Endodermal cell (in vitro differentiated cells): Measurements from ENCODE around the gene OTOGL. TPM values are rescaled to one million over a fixed set of nuclear protein-coding genes. Genes with fewer than 3 reads are reported as not detected.

ENCODE experiments used
- DNase-seq: peaks from one replicate; pipeline ENCODE4 v3.0.0-alpha.2; 2017
- H3K27ac ChIP-seq: 2 replicates; pipeline ENCODE4 v1.5.1; 2013; ENCODE audit warnings: mild to moderate bottlenecking, low read depth, low read length, moderate library complexity
- H3K27me3 ChIP-seq: 2 replicates; pipeline ENCODE4 v1.6.1; 2013; ENCODE audit warnings: mild to moderate bottlenecking, low read length, moderate library complexity; ENCODE audit not compliant: insufficient read depth, control insufficient read depth, poor library complexity, severe bottlenecking
- H3K36me3 ChIP-seq: 2 replicates; pipeline ENCODE4 v1.7.0; 2013; ENCODE audit warnings: mild to moderate bottlenecking, low read length, moderate library complexity; ENCODE audit not compliant: control insufficient read depth, insufficient read depth
- H3K4me1 ChIP-seq: one replicate; pipeline ENCODE4 v1.7.0; 2013; ENCODE audit warnings: low read length; ENCODE audit not compliant: control insufficient read depth, insufficient read depth
- H3K4me3 ChIP-seq: 2 replicates; pipeline ENCODE4 v1.5.1; 2013; ENCODE audit warnings: mild to moderate bottlenecking, low read length, moderate library complexity
- H3K9ac ChIP-seq: 2 replicates; pipeline ENCODE4 v1.6.1; 2013; ENCODE audit warnings: mild to moderate bottlenecking, low read length, moderate library complexity; ENCODE audit not compliant: poor library complexity, severe bottlenecking; ENCODE audit errors: extremely low read depth
- H3K9me3 ChIP-seq: 2 replicates; pipeline ENCODE4 v1.6.1; 2013; ENCODE audit warnings: mild to moderate bottlenecking, low read length, moderate library complexity; ENCODE audit not compliant: control insufficient read depth
- H3K27ac Mint-ChIP-seq: 2 replicates; pipeline ENCODE4 v1.8.0; 2020; ENCODE audit warnings: mixed read lengths
- H3K27me3 Mint-ChIP-seq: 2 replicates; pipeline ENCODE4 v1.8.0; 2021; ENCODE audit warnings: mild to moderate bottlenecking, mixed read lengths; ENCODE audit not compliant: insufficient read depth
- H3K36me3 Mint-ChIP-seq: 2 replicates; pipeline ENCODE4 v1.8.0; 2020; ENCODE audit warnings: low read depth, mixed read lengths
- H3K4me1 Mint-ChIP-seq: 2 replicates; pipeline ENCODE4 v1.8.0; 2020; ENCODE audit warnings: mixed read lengths
- H3K4me3 Mint-ChIP-seq: 2 replicates; pipeline ENCODE4 v1.8.0; 2020; ENCODE audit warnings: mild to moderate bottlenecking, moderate library complexity, mixed read lengths
- H3K9me3 Mint-ChIP-seq: 2 replicates; pipeline ENCODE4 v1.8.0; 2020; ENCODE audit warnings: mild to moderate bottlenecking, mixed read lengths
- CTCF ChIP-seq: fragments of 200-600 bp; sonication (generic); conservative IDR thresholded peaks from 2 replicates; pipeline ENCODE4 v1.5.0; 2021; ENCODE audit warnings: antibody characterized with exemption, mild to moderate bottlenecking
- WGBS, 2 experiments: methylation state at CpG; one replicate each; pipeline versions ENCODE4 v1.1.5 to v1.1.7; 2013; ENCODE audit warnings: missing lambda C conversion rate in 2 of 2, mixed read lengths in 1 of 2; ENCODE audit not compliant: insufficient coverage in 1 of 2, insufficient read length in 1 of 2; 5-methylcytosine and 5-hydroxymethylcytosine counted together
- total RNA-seq, 2 donors: library from RNA; stranded (reverse); fragmentation: NEBNext Ultra II Directional in 1 of 2; extraction: Animal tissue kit (Norgen Biotek cat#: 25700) in 1 of 2; gene quantifications; 2 replicates in 1 of 2; 3 replicates in 1 of 2; pipeline ENCODE4 v1.2.1, GENCODE V29; 2021

OTOGL gene
- total RNA-seq, 2 donors from 2014 or later = 2.4 to 11.4 TPM

GRCh38 chr12:80359703-80360102 is 260.4 kb downstream of the OTOGL start:
- H3K27ac Mint-ChIP-seq = no peak overlapping the region

GRCh38 chr12:80364056-80364455 is 264.7 kb downstream of the OTOGL start:
- no peaks in the 10 kb centered on the region for H3K27me3 Mint-ChIP-seq
- DNase-seq = no peak
- no peak overlapping the region for H3K27ac Mint-ChIP-seq
- Histone ChIP-seq H3K4me3 (no peak overlapping the region), H3K27me3 (no peaks in the 10 kb centered on the region), H3K9me3 (no peaks in the 10 kb centered on the region), H3K36me3 (no peaks in the 10 kb centered on the region), H3K9ac (no peak overlapping the region), H3K27ac (no peak overlapping the region), H3K4me1 (no peaks in the 10 kb centered on the region)
- WGBS, 2 experiments = 82 to 94% methylated on average over 2 of the region's 3 CpGs
- H3K4me3 Mint-ChIP-seq = no peak overlapping the region
- peaks cover 2% of the 10 kb centered on the region for H3K36me3 Mint-ChIP-seq
- no peaks in the 10 kb centered on the region for H3K9me3 Mint-ChIP-seq
- H3K4me1 Mint-ChIP-seq = no peaks in the 10 kb centered on the region
- no peak for TF ChIP-seq CTCF

More at GRCh38 chr12:80359703-80360102, 260.4 kb downstream of the OTOGL start:
- no peaks in the 10 kb centered on the region for H3K4me1 Mint-ChIP-seq
- no peaks in the 10 kb centered on the region for H3K9me3 ChIP-seq
- no peak overlapping the region for H3K4me3 Mint-ChIP-seq
- H3K9me3 Mint-ChIP-seq = no peaks in the 10 kb centered on the region
- DNase-seq = no peak
- H3K9ac ChIP-seq = no peak overlapping the region
- no peaks in the 10 kb centered on the region for H3K4me1 ChIP-seq
- TF ChIP-seq CTCF = no peak
- no peaks in the 10 kb centered on the region for H3K27me3 ChIP-seq
- peaks cover 2% of the 10 kb centered on the region for H3K36me3 Mint-ChIP-seq
- H3K4me3 ChIP-seq = no peak overlapping the region
- H3K27me3 Mint-ChIP-seq = no peaks in the 10 kb centered on the region
- no peaks in the 10 kb centered on the region for H3K36me3 ChIP-seq
- H3K27ac ChIP-seq = no peak overlapping the region

DNA sequence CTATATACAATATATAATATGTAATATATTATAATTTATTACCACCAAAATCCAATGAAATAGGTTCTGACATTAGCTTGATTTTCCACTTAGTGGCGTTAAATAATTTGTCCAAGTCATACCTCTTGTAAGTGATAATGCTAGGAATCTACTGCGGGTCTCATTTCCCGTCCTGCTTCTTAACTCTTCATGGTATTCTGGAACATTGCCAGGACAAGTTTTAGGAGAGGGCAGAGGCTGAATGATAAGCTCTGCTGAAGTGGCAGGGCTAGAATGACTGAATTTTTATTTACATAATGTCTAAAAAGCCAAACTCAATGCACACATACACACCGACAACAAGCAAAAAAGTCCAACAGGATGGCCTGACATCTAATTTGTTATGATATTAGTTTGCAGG is 274.3 kb downstream of the OTOGL start:
- no peak overlapping the region for H3K27ac ChIP-seq
- Mint-ChIP-seq H3K27me3 (no peaks in the 10 kb centered on the region), H3K27ac (no peak overlapping the region), H3K4me3 (no peak overlapping the region), H3K4me1 (no peaks in the 10 kb centered on the region), H3K9me3 (no peaks in the 10 kb centered on the region), H3K36me3 (no peaks in the 10 kb centered on the region)
- H3K4me1 ChIP-seq = no peaks in the 10 kb centered on the region
- no peak overlapping the region for H3K9ac ChIP-seq
- no peaks in the 10 kb centered on the region for H3K9me3 ChIP-seq
- H3K36me3 ChIP-seq = no peaks in the 10 kb centered on the region
- no peak for TF ChIP-seq CTCF
- DNase-seq = no peak
- no peak overlapping the region for H3K4me3 ChIP-seq
- 80 to 93% methylated on average over 2 to 4 of the region's 4 CpGs for WGBS, 2 experiments
- no peaks in the 10 kb centered on the region for H3K27me3 ChIP-seq
